OCI-LY7 (cell line): Measurements from ENCODE around the gene THRSP.
"Not testable (repeated sequence)": the region's sequence is repeated elsewhere in the genome, so short reads cannot be mapped to it uniquely, and the experiment has no call there.

ENCODE experiments used
- CTCF ChIP-seq: fragments of 200-600 bp; sonication (generic); conservative IDR thresholded peaks from 2 replicates; pipeline ENCODE4 v1.5.1; 2014; ENCODE audit warnings: mild to moderate bottlenecking, antibody characterized with exemption, low read length, moderate library complexity, mixed read lengths
- EZH2phosphoT487 ChIP-seq: fragments of 200-600 bp; sonication (generic); IDR thresholded peaks from 2 replicates; pipeline ENCODE4 v1.6.1; 2018; ENCODE audit warnings: low read depth, borderline replicate concordance, mild to moderate bottlenecking, mixed run types, antibody characterized with exemption, low read length, moderate library complexity, mixed read lengths

DNA sequence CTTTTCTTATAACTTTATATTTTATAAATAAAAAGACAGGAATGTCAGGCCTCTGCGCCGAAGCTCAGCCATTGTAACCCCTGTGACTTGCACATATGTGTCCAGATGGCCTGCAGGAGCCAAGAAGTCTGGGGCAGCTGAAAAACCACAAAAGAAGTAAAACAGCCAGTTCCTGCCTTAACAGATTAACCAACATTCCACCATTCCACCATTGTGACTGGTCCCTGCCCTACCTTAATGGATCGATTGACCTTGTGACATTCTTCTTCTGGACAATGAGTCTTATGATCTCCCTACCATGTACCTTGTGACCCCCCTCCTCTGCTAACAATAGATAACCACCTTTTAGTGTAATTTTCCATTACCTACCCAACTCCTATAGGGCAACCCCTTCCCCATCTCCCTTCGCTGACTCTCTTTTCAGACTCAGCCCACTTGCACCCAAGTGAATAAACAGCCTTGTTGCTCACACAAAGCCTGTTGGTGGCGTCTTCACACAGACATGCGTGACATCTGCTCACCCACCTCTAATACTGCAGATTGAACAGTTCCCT is 22.9 kb downstream of the THRSP start:
- not testable (repeated sequence) for TF ChIP-seq CTCF, EZH2phosphoT487
